Skeletal muscle satellite cell (primary cell): ENCODE measurements around the gene ADAMTS19.

ENCODE experiments used
- H3K27me3 ChIP-seq: 2 replicates; pipeline ENCODE4 v1.7.0; 2013; ENCODE audit warnings: low read length; ENCODE audit not compliant: control insufficient read depth, insufficient read depth
- H3K36me3 ChIP-seq: 2 replicates; pipeline ENCODE4 v1.7.0; 2013; ENCODE audit warnings: mild to moderate bottlenecking, control low read depth, low read length; ENCODE audit not compliant: insufficient read depth
- H3K4me1 ChIP-seq: 2 replicates; pipeline ENCODE4 v1.7.0; 2013; ENCODE audit warnings: low read length; ENCODE audit not compliant: control insufficient read depth, insufficient read depth
- H3K4me2 ChIP-seq: 2 replicates; pipeline ENCODE4 v1.7.0; 2013; ENCODE audit warnings: mild to moderate bottlenecking, low read length
- H3K4me3 ChIP-seq: 2 replicates; pipeline ENCODE4 v1.7.0; 2013; ENCODE audit warnings: low read length
- H3K9ac ChIP-seq: 2 replicates; pipeline ENCODE4 v1.7.0; 2013; ENCODE audit warnings: mild to moderate bottlenecking, low read depth, low read length, moderate library complexity
- H3K9me3 ChIP-seq: replicated peaks from 2 replicates; pipeline ENCODE4 v1.7.0; 2013; ENCODE audit warnings: mild to moderate bottlenecking, control low read depth, low read length

The ADAMTS19 gene

DNA sequence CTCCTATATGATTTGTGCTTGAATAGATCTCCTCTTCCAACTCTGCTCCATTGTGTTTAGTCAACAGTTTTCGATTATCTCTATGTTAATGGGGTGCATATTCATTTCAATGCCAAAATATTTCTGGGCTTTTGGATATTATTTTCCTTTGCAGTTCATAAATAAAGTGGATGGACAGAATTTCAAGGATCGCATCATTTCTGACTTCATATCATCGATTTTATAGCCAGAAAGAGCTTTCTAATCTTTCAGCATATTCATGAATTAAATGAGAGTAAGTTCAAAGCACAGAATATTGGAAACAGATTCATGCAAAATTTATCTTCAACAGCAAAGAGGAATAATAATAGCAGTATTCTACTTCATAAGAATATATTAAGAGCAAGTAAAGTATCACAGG is 227.8 kb downstream of the ADAMTS19 start:
- no peaks in the 10 kb centered on the region for H3K9me3 ChIP-seq
- H3K9ac ChIP-seq: no peak overlapping the region
- H3K4me1 ChIP-seq: no peaks in the 10 kb centered on the region
- H3K36me3 ChIP-seq: no peaks in the 10 kb centered on the region
- H3K4me3 ChIP-seq: no peak overlapping the region
- no peaks in the 10 kb centered on the region for H3K27me3 ChIP-seq
- no peak overlapping the region for H3K4me2 ChIP-seq

DNA sequence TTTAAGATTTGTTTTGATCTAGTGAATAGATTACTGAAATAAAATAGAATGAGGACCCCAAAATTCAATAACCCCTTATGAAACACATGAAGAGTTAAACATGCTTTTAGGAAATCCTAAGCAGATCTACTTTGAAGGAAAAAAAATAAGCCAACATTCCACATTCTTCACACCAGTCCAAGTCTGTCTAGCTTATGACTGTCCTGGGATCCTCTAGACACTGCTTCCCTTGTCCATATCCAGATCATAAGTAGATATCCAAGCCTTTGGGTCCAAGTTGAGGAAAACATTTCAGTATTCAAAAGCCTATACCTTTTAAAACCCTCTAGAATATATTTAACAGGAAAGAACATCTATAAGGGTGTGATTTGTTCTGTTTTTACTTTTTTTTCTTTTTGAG is 228.9 kb downstream of the ADAMTS19 start:
- no peak overlapping the region for H3K9ac ChIP-seq
- H3K4me1 ChIP-seq: no peaks in the 10 kb centered on the region
- no peak overlapping the region for H3K4me2 ChIP-seq

DNA sequence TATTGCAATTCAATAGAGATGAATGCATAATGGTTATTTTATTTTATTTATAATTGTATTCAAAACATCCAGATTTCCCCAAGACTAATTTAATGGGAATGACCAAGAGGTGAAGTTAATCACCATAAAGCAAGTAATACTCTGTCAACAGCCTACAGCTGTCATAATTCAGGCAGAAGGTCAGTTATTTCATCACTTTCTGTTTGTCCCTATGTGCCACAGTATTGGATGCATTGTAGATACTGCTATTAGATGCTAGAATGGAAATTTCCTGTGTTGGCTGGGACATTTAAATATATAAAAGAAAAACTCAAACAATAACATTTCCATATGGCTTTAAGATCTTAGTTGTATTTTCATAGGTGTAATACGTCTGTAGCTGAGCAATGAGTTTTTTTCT is 231.1 kb downstream of the ADAMTS19 start:
- Histone ChIP-seq H3K4me2 (no peak overlapping the region), H3K36me3 (no peaks in the 10 kb centered on the region), H3K27me3 (no peaks in the 10 kb centered on the region)

More for the DNA sequence above, 228.9 kb downstream of the ADAMTS19 start:
- no peaks in the 10 kb centered on the region for H3K36me3 ChIP-seq
- H3K9me3 ChIP-seq: no peaks in the 10 kb centered on the region
- H3K27me3 ChIP-seq: no peaks in the 10 kb centered on the region
- no peak overlapping the region for H3K4me3 ChIP-seq

DNA sequence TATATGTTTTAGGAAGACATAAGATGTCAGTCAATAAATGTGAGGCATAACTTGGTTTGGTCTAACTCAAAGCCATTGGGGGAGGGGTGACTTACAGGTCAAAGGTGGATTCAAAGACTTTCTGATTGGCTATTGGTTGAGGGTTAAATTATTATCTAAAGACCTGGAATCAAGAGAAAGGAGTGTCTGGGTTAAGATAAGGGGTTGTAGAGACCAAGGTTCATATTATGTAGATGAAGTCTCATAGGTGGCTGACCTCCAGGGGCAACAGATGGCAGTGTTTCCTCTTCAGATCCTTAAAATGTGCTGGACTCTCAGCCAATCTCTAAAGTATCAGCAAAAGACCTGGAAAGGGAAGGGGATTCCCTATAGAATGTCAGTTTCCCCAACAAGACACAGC is 236.5 kb downstream of the ADAMTS19 start:
- Histone ChIP-seq H3K4me2 (no peak overlapping the region), H3K36me3 (no peaks in the 10 kb centered on the region), H3K27me3 (no peaks in the 10 kb centered on the region), H3K4me3 (no peak overlapping the region), H3K4me1 (no peaks in the 10 kb centered on the region), H3K9me3 (no peaks in the 10 kb centered on the region), H3K9ac (no peak overlapping the region)

More for the DNA sequence above, 231.1 kb downstream of the ADAMTS19 start:
- Histone ChIP-seq H3K4me1 (no peaks in the 10 kb centered on the region), H3K9ac (no peak overlapping the region), H3K4me3 (no peak overlapping the region), H3K9me3 (no peaks in the 10 kb centered on the region)

DNA sequence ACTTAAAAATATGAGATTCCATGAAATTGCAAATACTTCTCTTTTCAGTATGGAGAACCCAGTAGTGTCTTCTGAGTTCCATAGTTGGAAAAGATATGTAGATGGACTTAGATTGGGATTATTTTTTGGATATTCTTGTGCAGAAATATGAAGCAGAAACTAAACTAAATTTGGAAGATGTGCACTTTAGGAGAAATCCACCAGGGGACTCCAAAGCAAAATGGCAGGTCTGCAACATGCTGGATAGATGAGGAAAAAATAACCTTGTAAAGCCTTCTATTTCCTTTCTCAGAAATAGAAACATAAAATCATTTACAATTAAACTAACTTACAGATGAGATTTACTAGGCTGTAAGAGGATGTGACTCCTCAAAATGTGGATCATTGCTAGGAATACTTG is 238.6 kb downstream of the ADAMTS19 start:
- Histone ChIP-seq H3K9ac (no peak overlapping the region), H3K4me2 (no peak overlapping the region), H3K27me3 (no peaks in the 10 kb centered on the region), H3K9me3 (no peaks in the 10 kb centered on the region), H3K36me3 (no peaks in the 10 kb centered on the region), H3K4me1 (no peaks in the 10 kb centered on the region), H3K4me3 (no peak overlapping the region)

DNA sequence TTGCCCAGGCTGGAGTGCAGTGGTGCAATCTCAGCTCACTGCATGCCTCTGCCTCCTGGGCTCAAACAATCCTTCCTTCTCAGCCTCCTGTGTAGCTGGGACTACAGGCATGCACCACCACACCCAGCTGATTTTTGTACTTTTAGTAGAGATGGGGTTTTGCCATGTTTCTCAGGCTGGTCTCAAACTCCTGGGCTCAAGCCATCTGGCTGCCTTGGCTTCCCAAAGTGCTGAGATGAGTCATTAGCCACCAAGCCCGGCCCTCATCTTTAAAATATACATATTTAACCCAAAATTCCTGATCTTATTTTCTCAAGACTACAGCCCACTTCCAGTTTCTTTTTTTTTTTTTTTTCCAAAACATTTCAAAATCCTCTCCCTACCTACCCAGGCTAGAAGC is 256.1 kb downstream of the ADAMTS19 start:
- Histone ChIP-seq H3K4me2 (no peak overlapping the region), H3K4me1 (no peaks in the 10 kb centered on the region), H3K4me3 (no peak overlapping the region), H3K9me3 (no peaks in the 10 kb centered on the region), H3K9ac (no peak overlapping the region), H3K36me3 (no peaks in the 10 kb centered on the region), H3K27me3 (no peaks in the 10 kb centered on the region)

DNA sequence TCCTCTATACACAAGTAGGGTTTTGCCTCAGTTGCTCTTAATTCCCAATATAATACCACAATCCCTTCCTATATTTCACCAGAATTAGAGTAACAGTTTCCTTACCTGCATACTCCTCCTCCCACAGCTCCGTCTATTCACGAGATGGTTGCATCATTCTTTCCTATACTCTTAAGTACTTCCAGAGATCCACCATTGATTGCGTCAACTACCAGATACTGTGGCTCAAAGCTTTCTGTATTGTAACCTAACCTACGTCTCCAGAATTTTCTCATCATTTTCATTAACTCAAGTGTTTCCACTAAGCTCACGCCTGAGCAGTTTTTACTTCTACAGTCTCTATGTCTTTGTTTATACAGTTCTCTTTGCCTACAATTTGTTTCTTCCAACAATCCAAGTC is 256.6 kb downstream of the ADAMTS19 start:
- Histone ChIP-seq H3K9me3 (no peaks in the 10 kb centered on the region), H3K4me3 (no peak overlapping the region), H3K36me3 (no peaks in the 10 kb centered on the region), H3K27me3 (no peaks in the 10 kb centered on the region), H3K4me2 (no peak overlapping the region), H3K4me1 (no peaks in the 10 kb centered on the region), H3K9ac (no peak overlapping the region)

DNA sequence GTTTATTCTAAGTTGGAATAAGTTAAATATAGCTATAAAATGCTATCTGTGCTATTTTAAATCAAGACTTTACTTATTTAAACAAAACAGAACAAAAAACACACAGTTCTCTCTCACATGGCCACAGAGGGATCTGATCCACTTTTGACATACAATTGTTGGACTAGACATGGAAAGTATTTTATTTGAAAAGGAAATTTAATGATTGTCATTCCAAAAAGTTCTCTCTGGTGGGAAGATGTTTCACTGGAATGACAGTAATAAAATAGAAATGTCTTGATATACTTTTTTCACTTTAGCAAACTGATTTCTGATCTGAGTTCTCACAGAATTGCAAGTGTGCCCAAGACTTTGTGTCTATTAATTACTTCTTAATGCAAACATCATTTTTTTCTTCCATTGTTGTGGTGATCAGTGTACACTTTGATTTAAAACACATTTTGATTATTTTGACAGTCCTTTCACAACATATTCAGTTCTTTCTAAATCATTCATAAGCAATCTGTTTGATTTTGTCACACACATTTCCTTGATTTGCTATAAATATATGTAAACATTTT is 257.7 kb downstream of the ADAMTS19 start:
- Histone ChIP-seq H3K27me3 (no peaks in the 10 kb centered on the region), H3K9ac (no peak overlapping the region), H3K36me3 (no peaks in the 10 kb centered on the region), H3K4me3 (no peak overlapping the region), H3K4me1 (no peaks in the 10 kb centered on the region), H3K9me3 (no peaks in the 10 kb centered on the region), H3K4me2 (no peak overlapping the region)

DNA sequence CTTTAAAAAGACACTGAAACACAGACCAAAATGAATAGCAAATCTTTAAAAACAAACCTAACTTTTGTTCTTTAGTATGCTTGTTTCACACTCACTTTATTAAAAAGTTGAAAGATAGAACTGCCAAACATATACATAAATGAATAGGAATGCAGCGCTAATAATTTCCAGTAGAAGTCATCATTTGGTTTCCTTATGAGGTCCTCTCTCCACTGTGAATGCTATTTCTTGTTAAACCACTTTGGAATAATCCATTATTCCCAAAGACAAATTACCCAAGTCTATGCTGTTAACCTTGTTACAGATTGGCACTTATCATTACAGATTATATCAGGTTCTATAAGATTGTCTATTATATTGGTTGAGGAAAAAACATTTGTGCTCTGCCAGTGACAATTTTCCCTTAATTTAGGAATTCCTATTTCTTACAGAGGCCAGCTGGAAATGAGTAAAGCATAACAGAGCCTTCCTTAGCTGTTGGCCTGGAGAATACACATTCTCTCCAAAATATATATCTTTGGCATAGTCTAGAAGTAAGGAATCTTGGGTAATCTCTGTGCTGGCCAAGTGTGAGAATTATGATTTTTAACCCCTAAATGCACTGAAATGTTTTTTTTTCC is 258.5 kb downstream of the ADAMTS19 start:
- Histone ChIP-seq H3K4me3 (no peak overlapping the region), H3K9ac (no peak overlapping the region), H3K4me2 (no peak overlapping the region)

DNA sequence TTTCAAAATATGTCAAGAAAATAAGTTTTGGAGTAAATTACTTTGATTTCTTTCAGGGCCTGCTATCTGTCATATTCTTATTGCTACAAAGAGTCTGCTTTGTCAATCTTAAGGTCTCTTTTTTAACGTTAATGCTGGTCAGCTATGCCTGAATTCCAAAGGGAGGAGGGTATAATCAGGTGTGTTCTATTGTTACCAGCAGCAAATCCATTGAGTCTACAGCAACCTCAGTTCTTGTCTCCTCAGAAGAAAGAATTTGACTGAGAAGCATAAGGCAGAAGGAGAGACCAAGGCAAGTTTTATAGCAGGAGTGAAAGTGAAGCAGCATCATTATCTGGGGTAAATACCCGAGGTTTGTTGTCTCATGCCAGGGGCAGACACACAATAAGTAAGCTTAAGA is 264.1 kb downstream of the ADAMTS19 start:
- H3K36me3 ChIP-seq: no peaks in the 10 kb centered on the region
- H3K4me1 ChIP-seq: no peaks in the 10 kb centered on the region
- no peaks in the 10 kb centered on the region for H3K9me3 ChIP-seq
- no peak overlapping the region for H3K9ac ChIP-seq
- H3K27me3 ChIP-seq: no peaks in the 10 kb centered on the region
- no peak overlapping the region for H3K4me2 ChIP-seq
- H3K4me3 ChIP-seq: no peak overlapping the region

More for the DNA sequence above, 258.5 kb downstream of the ADAMTS19 start:
- Histone ChIP-seq H3K36me3 (no peaks in the 10 kb centered on the region), H3K9me3 (no peaks in the 10 kb centered on the region), H3K27me3 (no peaks in the 10 kb centered on the region), H3K4me1 (no peaks in the 10 kb centered on the region)

DNA sequence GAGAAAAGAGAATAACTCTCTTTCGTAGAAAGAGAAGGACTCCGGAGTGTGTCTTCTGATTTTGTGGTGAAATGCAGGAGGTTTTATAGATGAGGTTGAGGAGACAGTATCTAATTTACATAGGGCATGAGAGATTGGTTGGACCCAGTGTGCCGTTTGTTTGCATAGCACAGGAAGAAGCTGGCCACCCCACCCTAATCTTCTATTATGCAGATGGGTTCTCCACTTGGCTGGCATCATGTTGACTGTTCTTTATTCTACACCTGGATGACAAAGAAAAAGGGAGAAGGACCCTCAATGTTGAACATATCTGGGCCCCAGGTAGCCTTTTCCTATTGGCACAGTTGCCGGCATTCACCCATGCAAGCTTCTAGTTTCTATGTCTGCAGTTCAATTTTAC is 264.5 kb downstream of the ADAMTS19 start:
- Histone ChIP-seq H3K9ac (no peak overlapping the region), H3K4me2 (no peak overlapping the region), H3K4me1 (no peaks in the 10 kb centered on the region), H3K36me3 (no peaks in the 10 kb centered on the region), H3K27me3 (no peaks in the 10 kb centered on the region), H3K9me3 (no peaks in the 10 kb centered on the region), H3K4me3 (no peak overlapping the region)

DNA sequence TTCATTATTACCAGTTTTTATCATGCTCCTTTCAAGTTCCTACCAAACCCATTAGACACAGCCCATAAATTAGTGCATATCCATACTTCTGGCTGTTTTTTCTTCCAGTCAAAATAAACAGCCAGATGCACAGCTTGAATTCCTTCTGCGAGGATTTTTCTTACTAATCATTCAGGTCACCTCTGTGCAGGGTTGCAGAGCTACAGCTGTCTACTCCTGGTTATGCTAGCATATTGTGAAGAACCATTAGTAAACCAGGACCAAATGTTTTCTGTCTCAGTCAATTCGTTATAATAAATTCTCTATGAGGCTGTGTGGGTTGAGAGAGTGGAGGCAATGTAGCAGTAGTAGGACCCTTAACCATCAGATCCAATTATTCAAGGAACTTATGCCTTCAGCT is 279.7 kb downstream of the ADAMTS19 start:
- no peaks in the 10 kb centered on the region for H3K4me1 ChIP-seq
- no peak overlapping the region for H3K4me3 ChIP-seq
- no peaks in the 10 kb centered on the region for H3K36me3 ChIP-seq

More for the DNA sequence above, 279.7 kb downstream of the ADAMTS19 start:
- Histone ChIP-seq H3K27me3 (no peaks in the 10 kb centered on the region), H3K4me2 (no peak overlapping the region), H3K9ac (no peak overlapping the region), H3K9me3 (no peaks in the 10 kb centered on the region)
